GM12801 (cell line): ENCODE results near the gene TSPAN9.

ENCODE experiments used
- CTCF ChIP-seq: IDR thresholded peaks from one replicate; pipeline ENCODE4 v1.5.1; 2011; ENCODE audit warnings: control low read depth; ENCODE audit not compliant: insufficient read length; ENCODE audit errors: extremely low read depth

Gene TSPAN9

DNA sequence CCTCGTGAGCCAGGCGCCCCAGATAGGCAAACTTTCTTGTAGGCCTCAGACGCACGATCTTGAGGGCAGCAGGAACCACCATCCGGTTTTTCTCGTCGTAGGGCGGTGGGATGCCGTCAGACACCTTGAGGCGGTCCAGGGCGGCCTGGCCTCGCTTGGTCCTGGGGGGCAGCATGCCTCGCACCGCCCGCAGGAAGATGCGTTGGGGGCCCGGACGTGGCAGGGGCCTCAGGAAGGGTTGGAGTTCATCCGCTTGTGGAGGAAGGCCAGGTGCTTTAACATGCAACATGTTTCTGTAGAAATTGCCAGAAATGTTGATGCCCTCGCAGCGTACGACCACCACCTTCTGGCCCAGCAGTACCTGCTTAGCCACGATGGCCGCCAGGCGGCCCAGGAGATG lies 5.5 kb upstream of the TSPAN9 start:
- TF ChIP-seq CTCF = no peak

- peak; percentile 87 for TF ChIP-seq CTCF
Measured at GRCh38 chr12:3073438-3074250, 3.5 kb upstream of the TSPAN9 start.

DNA sequence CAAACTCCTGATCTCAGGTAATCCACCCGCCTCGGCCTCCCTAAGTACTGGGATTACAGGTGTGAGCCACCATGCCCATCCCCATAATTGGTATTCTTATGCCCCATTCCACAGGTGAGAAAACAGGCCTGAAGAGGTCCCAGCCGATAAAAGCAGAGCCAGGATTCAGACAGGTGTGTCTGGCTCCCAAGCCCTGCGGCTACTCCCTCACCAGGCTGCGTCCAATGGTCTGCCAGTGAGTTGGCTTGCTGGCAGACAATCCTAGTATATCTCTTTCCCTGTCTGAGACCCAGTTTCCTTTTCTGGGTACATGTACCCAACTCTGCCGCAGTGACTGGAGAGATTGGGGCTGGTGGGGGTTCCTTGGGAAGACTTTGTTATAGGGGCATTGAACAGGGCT lies 1.9 kb upstream of the TSPAN9 start:
- TF ChIP-seq CTCF = no peak

- TF ChIP-seq CTCF = no peak
Measured at GRCh38 chr12:3077572-3078081, 448 bp downstream of the TSPAN9 start.

GRCh38 chr12:3078086-3078820 lies 1.1 kb downstream of the TSPAN9 start:
- no peak for TF ChIP-seq CTCF

DNA sequence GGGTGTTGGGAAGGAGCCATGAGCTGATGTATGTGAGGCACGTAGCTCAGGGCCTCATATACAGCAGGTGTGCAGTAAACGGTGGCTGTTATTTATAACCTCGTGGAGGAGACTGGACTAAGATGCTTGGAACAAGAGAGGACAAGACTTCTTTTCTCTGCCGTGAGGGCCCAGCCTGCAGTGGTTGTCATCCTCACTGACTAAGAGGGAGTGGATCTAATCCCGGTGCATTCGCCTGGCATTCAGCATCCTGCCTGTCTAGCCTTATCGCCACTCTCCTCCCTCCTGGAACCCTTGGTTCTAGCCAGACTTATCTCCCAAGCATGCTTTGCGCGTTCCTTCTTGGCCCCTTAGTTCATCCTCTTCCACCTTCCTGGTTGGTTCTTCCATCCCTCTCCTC lies 3.9 kb downstream of the TSPAN9 start:
- TF ChIP-seq CTCF = no peak

DNA sequence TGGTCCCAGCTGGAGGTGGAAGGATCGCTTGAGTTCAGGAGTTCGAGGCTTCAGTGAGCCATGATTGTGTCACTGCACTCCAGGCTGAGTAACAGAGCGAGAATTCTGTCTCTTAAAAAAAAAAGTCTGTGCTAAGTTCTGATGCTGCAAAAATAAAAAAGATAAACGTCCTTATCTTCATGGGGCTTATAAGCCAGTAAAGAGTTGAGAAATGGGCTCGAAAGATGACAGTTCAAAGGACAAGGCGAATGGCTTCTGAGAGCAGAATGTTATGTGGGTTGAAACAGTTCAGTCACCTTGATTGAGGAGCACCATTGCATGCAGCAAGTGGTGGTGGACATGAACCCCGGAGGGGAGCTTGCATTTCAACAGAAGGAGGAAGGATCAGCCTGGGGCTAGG lies 4.7 kb downstream of the TSPAN9 start:
- no peak for TF ChIP-seq CTCF
